ENCODE results near the gene AIG1. TPM values are rescaled to one million over a fixed set of nuclear protein-coding genes. Genes with fewer than 3 reads are reported as not detected.

AIG1 gene
- total and polyA plus RNA-seq, 2 of the 13 experiments (the other 11 are each of a cell fraction or from before 2014, with no cell fraction given) = 115 to 197 TPM

GRCh38 chr6:143325379-143326140, 264.9 kb downstream of the AIG1 start:
- H3K9ac ChIP-seq (ENCODE audit: insufficient read depth, low read depth, low read length) = no peak overlapping the region
- intact Hi-C loops (cut with micrococcal nuclease; ENCODE audit: unreplicated experiment) = no loop called here
- in situ Hi-C loops (cut with HindIII; ENCODE audit: extremely low pct_ligation_motif_present, low pct_unique_long_range_greater_than_20kb) = no loop called here
- no peak overlapping the region for H3K4me2 ChIP-seq (ENCODE audit: low read depth, low read length)
- 92% methylated on average over 1 of the region's 1 CpG for WGBS (ENCODE audit: low lambda C conversion rate)
- BruUV-seq (replicated peaks) = no TSS peak
- DNase-seq (ENCODE audit: low spot score) = no peak
- ChIA-PET CTCF (ENCODE audit: low intra/inter-chr PET ratio, low total read pairs) (no interaction called here), POLR2A (no interaction called here)
- ATAC-seq = no peak
- H3K4me1 ChIP-seq (ENCODE audit: insufficient read depth, low read length) = no peaks in the 10 kb centered on the region
- H3K36me3 ChIP-seq (replicated peaks in 1 of 2; ENCODE audit: control insufficient read depth in 1 of 2, insufficient read depth in 2 of 2, low read length in 2 of 2) = peaks cover 0 to 3% of the 10 kb centered on the region in 2 experiments; a peak in 2 of 5 replicates
- H3K79me2 ChIP-seq (ENCODE audit: insufficient read depth, low read length) = no peaks in the 10 kb centered on the region
- TF ChIP-seq MTERF4 (CRISPR knock-in tag; IDR thresholded peaks at IDR 0.05) (no peak), TBP (CRISPR knock-in tag; IDR thresholded peaks at IDR 0.05) (no peak), SP140L (CRISPR knock-in tag; IDR thresholded peaks at IDR 0.05; ENCODE audit: borderline replicate concordance) (no peak), ZNF562 (CRISPR knock-in tag; IDR thresholded peaks at IDR 0.05; ENCODE audit: borderline replicate concordance) (no peak), NFE2L1 (CRISPR knock-in tag; IDR thresholded peaks at IDR 0.05; ENCODE audit: borderline replicate concordance) (no peak), ZBTB14 (CRISPR knock-in tag; IDR thresholded peaks at IDR 0.05) (no peak), PATZ1 (CRISPR knock-in tag; IDR thresholded peaks at IDR 0.05) (no peak), ZNF766 (CRISPR knock-in tag; IDR thresholded peaks at IDR 0.05; ENCODE audit: borderline replicate concordance) (no peak), ATF6 (CRISPR knock-in tag; conservative IDR thresholded peaks at IDR 0.05) (no peak), ZXDC (CRISPR knock-in tag; IDR thresholded peaks at IDR 0.05) (no peak), MZF1 (CRISPR knock-in tag; IDR thresholded peaks at IDR 0.05; ENCODE audit: borderline replicate concordance) (no peak), JDP2 (CRISPR knock-in tag; IDR thresholded peaks at IDR 0.05; ENCODE audit: borderline replicate concordance) (no peak), U2AF1 (optimal IDR thresholded peaks at IDR 0.05; ENCODE audit: low read depth, low read length) (no peak)
- H4K20me1 ChIP-seq (ENCODE audit: insufficient read depth, low read length) = no peaks in the 10 kb centered on the region
- no peak overlapping the region for H3K4me3 ChIP-seq (replicated peaks in 1 of 3; ENCODE audit: insufficient read depth in 1 of 3, low read depth in 2 of 3, low read length in 3 of 3)
- H3K27ac ChIP-seq (ENCODE audit: extremely low read length, insufficient read depth, low read length) = no peak overlapping the region
- H3K9me3 ChIP-seq (ENCODE audit: low read length) = no peaks in the 10 kb centered on the region
- FAIRE-seq = no peak
- H2AFZ ChIP-seq (ENCODE audit: low read length) = no peak overlapping the region
- H3K27me3 ChIP-seq (ENCODE audit: control insufficient read depth in 1 of 2, insufficient read depth in 2 of 2, low read length in 2 of 2) = no peaks in the 10 kb centered on the region

Data from HepG2 (cell line).